Measurements from ENCODE around the gene PTPA.
"Not testable (repeated sequence)": the region's sequence is repeated elsewhere in the genome, so short reads cannot be mapped to it uniquely, and the experiment has no call there.

The PTPA gene

DNA sequence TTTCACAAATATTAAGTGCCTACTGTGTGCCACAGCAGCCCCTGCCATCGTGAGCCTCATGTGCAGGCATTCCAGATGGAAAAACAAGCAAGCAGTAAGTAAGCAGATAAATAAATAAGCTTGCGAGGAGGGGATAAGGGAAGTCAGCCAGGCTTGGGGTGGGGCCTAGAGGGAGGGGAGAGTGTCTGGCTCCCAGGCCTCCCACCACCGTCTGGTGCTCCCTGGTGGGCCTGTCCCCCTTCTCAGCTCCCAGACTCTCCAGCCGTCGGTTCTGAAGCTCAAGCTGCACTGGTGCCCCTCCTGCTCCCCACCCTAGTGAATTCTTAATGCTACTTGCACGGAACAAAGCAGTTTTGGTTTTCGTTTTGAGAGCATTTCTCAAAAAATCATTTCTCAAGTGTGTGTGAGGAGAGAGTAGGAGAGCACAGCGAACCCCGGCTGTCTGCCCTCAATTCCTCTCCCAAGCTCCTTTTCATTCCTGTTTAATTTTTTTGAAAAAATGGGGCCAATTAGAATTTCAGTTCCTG is 73.4 kb downstream of the PTPA start:
- FAIRE-seq = no peak
- no peak for TF ChIP-seq POU2F2 (IDR thresholded peaks at IDR 0.05; ENCODE audit: low read depth, low read length)
- no peak for TF ChIP-seq SPI1 (IDR thresholded peaks at IDR 0.05; ENCODE audit: low read depth, low read length)
- no peak for TF ChIP-seq POLR2AphosphoS5 (IDR thresholded peaks at IDR 0.05; ENCODE audit: low read depth, low read length)
- no peak for TF ChIP-seq PAX5 (IDR thresholded peaks at IDR 0.05; ENCODE audit: insufficient read depth, low read length, severe bottlenecking)
- DNase-seq (ENCODE audit: insufficient read length, low spot score) = no peak

DNA sequence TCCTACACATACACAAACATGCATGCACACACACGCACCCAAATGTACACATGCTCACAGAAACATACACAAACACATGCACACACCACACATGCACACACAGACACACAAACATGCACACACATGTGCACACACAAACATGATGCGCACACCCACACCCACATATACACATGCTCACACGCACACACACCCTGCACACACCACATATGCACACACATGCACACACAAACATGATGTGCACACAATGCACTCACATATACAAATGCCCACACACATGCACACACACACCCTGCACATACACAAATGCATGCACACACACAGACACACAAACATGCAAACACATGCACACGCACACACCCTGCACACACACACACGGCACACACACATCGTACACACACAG is 74.2 kb downstream of the PTPA start:
- DNase-seq (ENCODE audit: insufficient read length, low spot score) (no peak), FAIRE-seq (peak; percentile 84)
- TF ChIP-seq POU2F2 (IDR thresholded peaks at IDR 0.05; ENCODE audit: low read depth, low read length) (no peak), POLR2A (IDR thresholded peaks at IDR 0.05; ENCODE audit: low read depth, low read length) (no peak), SPI1 (IDR thresholded peaks at IDR 0.05; ENCODE audit: low read depth, low read length) (no peak), TAF1 (IDR thresholded peaks at IDR 0.05; ENCODE audit: low read depth, low read length) (no peak), POLR2AphosphoS5 (IDR thresholded peaks at IDR 0.05; ENCODE audit: low read depth, low read length) (no peak), PAX5 (IDR thresholded peaks at IDR 0.05; ENCODE audit: insufficient read depth, low read length, severe bottlenecking) (no peak)

DNA sequence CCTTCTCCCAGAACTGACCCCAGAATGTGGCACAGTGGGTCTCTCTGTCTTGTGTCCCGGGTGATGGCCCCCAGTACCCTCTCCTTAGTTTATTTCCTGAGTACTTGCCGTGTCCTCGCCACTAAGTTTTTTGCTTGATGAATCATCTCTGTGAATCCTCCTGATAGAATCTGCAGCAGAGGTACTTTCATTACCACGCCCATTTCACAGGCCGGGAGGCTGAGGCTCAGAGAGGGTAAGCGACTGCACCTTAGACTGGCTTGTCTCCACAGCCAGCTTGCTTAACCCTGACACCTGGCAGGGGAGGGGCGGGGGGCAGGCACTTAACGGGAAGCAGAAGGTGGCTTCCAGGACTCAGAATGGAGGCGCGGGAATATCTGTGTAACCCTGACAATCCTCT is 74.8 kb downstream of the PTPA start:
- TF ChIP-seq POLR2A (IDR thresholded peaks at IDR 0.05; ENCODE audit: low read depth, low read length) (no peak), SPI1 (IDR thresholded peaks at IDR 0.05; ENCODE audit: low read depth, low read length) (no peak), POLR2AphosphoS5 (IDR thresholded peaks at IDR 0.05; ENCODE audit: low read depth, low read length) (no peak), TAF1 (IDR thresholded peaks at IDR 0.05; ENCODE audit: low read depth, low read length) (no peak), POU2F2 (IDR thresholded peaks at IDR 0.05; ENCODE audit: low read depth, low read length) (no peak), PAX5 (IDR thresholded peaks at IDR 0.05; ENCODE audit: insufficient read depth, low read length, severe bottlenecking) (no peak)
- FAIRE-seq = no peak
- DNase-seq (ENCODE audit: insufficient read length, low spot score) = no peak

DNA sequence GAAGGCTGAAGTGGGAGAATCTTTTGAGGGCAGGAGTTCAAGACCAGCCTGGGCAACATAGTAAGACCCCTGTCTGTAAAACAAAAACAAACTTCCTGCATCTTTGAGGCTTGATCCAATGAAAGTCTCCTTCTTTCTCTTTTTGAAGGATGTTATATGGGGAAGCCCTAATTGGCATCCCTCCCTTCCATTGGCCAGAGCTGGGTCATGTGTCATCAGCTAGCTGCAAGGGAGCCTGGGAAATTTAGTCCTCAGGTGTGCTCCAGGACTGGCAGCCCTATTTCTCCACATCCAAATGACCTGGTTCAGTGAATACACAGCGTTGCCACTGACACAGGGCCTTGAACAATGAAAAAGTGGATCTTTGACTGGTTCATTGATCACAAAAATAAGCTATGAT is 75.8 kb downstream of the PTPA start:
- no peak for TF ChIP-seq PAX5 (IDR thresholded peaks at IDR 0.05; ENCODE audit: insufficient read depth, low read length, severe bottlenecking)
- no peak for TF ChIP-seq POLR2A (IDR thresholded peaks at IDR 0.05; ENCODE audit: low read depth, low read length)
- TF ChIP-seq TAF1 (IDR thresholded peaks at IDR 0.05; ENCODE audit: low read depth, low read length) = no peak
- no peak for TF ChIP-seq SPI1 (IDR thresholded peaks at IDR 0.05; ENCODE audit: low read depth, low read length)
- TF ChIP-seq POLR2AphosphoS5 (IDR thresholded peaks at IDR 0.05; ENCODE audit: low read depth, low read length) = no peak
- TF ChIP-seq POU2F2 (IDR thresholded peaks at IDR 0.05; ENCODE audit: low read depth, low read length) = no peak
- FAIRE-seq = no peak
- DNase-seq (ENCODE audit: insufficient read length, low spot score) = no peak

DNA sequence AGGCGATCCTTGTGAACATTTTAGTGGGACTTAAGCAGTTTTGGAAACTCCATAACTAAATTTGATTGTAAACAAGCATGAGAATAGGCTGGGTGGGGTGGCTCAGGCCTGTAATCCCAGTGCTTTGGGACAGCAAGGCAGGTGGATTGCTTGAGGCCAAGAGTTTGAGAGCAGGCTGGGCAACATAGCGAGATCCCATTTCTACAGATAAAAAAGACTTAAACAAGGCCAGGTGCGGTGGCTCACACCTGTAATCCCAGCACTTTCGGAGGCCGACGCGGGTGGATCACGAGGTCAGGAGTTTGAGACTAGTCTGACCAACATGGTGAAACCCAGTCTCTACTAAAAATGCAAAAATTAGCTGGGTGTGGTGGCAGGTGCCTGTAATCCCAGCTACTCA is 78.8 kb downstream of the PTPA start:
- not testable (repeated sequence) for FAIRE-seq; DNase-seq (ENCODE audit: insufficient read length, low spot score)

DNA sequence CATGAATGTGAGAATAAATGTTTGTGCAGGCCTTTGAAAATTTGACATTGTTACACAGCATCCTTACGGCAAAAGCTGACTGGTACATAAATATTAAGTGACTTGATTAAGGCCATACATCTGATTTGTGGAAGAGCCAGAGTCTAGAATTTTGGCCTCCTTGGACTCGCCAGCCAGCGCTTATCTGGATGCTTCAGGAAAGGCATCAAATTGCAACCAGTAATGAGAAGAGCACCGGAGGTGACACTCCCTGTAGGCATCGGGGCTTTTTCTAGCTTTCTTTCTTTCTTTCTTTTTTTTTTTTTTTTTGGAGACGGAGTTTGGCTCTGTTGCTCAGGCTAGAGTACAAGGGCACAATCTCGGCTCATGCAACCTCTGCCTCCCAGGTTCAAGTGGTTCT is 80.0 kb downstream of the PTPA start:
- DNase-seq (ENCODE audit: insufficient read length, low spot score) (no peak), FAIRE-seq (no peak)
- TF ChIP-seq POLR2A (IDR thresholded peaks at IDR 0.05; ENCODE audit: low read depth, low read length) (no peak), POU2F2 (IDR thresholded peaks at IDR 0.05; ENCODE audit: low read depth, low read length) (no peak), TAF1 (IDR thresholded peaks at IDR 0.05; ENCODE audit: low read depth, low read length) (no peak), PAX5 (IDR thresholded peaks at IDR 0.05; ENCODE audit: insufficient read depth, low read length, severe bottlenecking) (no peak), SPI1 (IDR thresholded peaks at IDR 0.05; ENCODE audit: low read depth, low read length) (no peak)

DNA sequence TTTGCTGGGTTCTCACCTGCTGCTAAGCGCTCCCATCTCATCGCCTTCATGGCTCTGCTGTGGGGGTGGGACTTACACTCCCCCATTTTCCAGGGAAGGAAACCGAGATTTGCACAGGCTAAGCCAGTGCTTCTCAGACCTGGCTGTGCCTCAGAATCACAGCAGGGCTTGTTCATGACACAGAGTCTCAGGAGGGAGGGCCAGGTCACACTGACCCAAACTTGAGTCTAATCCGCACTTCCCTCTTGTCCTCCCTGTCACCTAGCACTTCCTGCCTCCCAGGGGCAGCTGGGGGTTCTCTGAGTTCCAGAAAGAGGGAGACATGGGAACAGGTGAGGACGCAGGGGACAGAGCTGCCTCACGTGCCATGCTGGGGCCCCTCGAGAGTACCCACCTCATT is 82.4 kb downstream of the PTPA start:
- no peak for TF ChIP-seq POLR2AphosphoS5 (IDR thresholded peaks at IDR 0.05; ENCODE audit: low read depth, low read length)
- no peak for TF ChIP-seq POLR2A (IDR thresholded peaks at IDR 0.05; ENCODE audit: low read depth, low read length)
- TF ChIP-seq POU2F2 (IDR thresholded peaks at IDR 0.05; ENCODE audit: low read depth, low read length) = no peak
- no peak for TF ChIP-seq TAF1 (IDR thresholded peaks at IDR 0.05; ENCODE audit: low read depth, low read length)
- FAIRE-seq (no peak), DNase-seq (ENCODE audit: insufficient read length, low spot score) (no peak)

DNA sequence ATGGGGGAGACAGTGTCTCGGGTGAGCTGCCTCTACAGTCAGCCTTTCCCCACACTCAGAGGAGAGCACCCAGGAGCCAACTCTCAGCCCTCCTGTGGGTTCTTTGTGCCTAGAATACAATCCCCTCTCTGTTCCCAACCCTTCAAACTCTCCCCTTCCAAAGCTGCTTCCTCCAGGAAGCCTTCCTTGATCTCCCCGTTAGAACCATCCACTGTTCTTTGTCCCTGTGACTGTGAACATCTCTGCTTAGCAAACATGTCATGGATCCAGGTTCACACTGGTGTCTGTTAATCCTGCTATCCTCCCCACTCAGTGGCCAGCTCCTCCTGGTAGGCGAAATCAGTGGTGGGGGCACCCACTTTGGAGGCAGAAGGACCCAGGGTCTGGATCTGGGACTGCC is 83.0 kb downstream of the PTPA start:
- no peak for DNase-seq (ENCODE audit: insufficient read length, low spot score)
- FAIRE-seq = no peak

DNA sequence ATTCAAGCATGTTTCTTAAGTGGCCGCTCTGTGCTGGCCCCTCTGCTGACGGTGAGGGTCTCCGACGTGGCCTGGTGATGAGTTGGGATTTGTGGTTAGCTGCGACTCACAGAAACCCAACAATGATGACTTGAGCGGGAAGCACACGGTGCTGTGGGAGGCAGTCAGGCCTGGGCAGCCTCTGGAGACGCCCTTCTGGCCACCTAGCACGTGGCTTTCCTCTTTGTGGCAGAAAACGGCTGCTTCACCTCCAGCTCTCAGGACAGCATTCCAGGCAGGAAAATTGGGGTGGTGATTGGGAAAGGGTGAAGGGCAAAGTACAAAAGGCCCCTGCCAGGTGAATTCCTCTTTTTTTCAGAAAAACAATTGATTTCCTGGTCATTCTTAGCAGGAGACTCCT is 84.4 kb downstream of the PTPA start:
- FAIRE-seq (no peak), DNase-seq (ENCODE audit: insufficient read length, low spot score) (no peak)
- TF ChIP-seq POLR2A (IDR thresholded peaks at IDR 0.05; ENCODE audit: low read depth, low read length) (no peak), POU2F2 (IDR thresholded peaks at IDR 0.05; ENCODE audit: low read depth, low read length) (no peak), SPI1 (IDR thresholded peaks at IDR 0.05; ENCODE audit: low read depth, low read length) (no peak), PAX5 (IDR thresholded peaks at IDR 0.05; ENCODE audit: insufficient read depth, low read length, severe bottlenecking) (no peak), TAF1 (IDR thresholded peaks at IDR 0.05; ENCODE audit: low read depth, low read length) (no peak), POLR2AphosphoS5 (IDR thresholded peaks at IDR 0.05; ENCODE audit: low read depth, low read length) (no peak)

More for the DNA sequence above, 83.0 kb downstream of the PTPA start:
- TF ChIP-seq POLR2AphosphoS5 (IDR thresholded peaks at IDR 0.05; ENCODE audit: low read depth, low read length) (no peak), PAX5 (IDR thresholded peaks at IDR 0.05; ENCODE audit: insufficient read depth, low read length, severe bottlenecking) (no peak), TAF1 (IDR thresholded peaks at IDR 0.05; ENCODE audit: low read depth, low read length) (no peak), POLR2A (IDR thresholded peaks at IDR 0.05; ENCODE audit: low read depth, low read length) (no peak), SPI1 (IDR thresholded peaks at IDR 0.05; ENCODE audit: low read depth, low read length) (no peak), POU2F2 (IDR thresholded peaks at IDR 0.05; ENCODE audit: low read depth, low read length) (no peak)

DNA sequence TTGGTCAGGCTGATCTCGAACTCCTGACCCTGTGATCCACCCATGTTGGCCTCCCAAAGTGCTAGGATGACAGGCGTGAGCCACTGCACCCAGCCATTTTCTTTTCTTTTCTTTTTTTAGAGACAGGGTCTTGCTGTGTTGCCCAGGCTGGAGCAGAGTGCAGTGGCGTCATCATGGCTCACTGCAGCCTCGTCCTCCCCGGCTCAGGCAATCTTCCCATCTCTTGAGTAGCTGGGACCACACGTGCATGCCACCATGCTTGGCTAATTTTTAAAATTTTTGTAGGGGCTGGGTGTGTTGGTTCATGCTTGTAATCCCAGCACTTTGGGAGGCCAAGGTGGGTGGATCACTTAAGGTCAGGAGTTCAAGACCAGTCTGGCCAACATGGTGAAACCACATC is 85.8 kb downstream of the PTPA start:
- not testable (repeated sequence) for DNase-seq (ENCODE audit: insufficient read length, low spot score); FAIRE-seq

DNA sequence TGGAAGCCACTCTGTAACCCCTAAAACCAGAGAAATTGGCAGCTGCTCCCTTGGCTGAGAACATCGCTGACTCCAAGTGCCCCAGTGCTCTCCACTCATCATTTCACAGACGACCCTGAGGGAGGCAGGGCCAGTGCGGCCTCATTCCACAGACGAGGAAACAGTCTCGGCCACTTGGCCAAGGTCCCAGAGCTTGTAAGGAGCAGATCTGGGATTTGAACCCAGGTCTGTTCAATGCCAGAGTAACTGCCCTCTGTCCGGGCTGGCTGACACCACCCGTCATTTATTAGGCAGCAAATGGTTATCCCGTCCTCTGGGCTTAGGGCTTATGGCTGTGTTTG is 86.7 kb downstream of the PTPA start:
- FAIRE-seq (no peak), DNase-seq (ENCODE audit: insufficient read length, low spot score) (no peak)
- no peak for TF ChIP-seq POLR2AphosphoS5 (IDR thresholded peaks at IDR 0.05; ENCODE audit: low read depth, low read length)
- TF ChIP-seq POU2F2 (IDR thresholded peaks at IDR 0.05; ENCODE audit: low read depth, low read length) = no peak
- no peak for TF ChIP-seq PAX5 (IDR thresholded peaks at IDR 0.05; ENCODE audit: insufficient read depth, low read length, severe bottlenecking)
- TF ChIP-seq POLR2A (IDR thresholded peaks at IDR 0.05; ENCODE audit: low read depth, low read length) = no peak
- no peak for TF ChIP-seq SPI1 (IDR thresholded peaks at IDR 0.05; ENCODE audit: low read depth, low read length)
- no peak for TF ChIP-seq TAF1 (IDR thresholded peaks at IDR 0.05; ENCODE audit: low read depth, low read length)
